HG03064 (cell line): ENCODE data around the gene MOK.

Experiments used
- ATAC-seq: cut with Tn5 transposase; IDR thresholded peaks from one replicate; pipeline ENCODE4 v1.9.1; 2021; ENCODE audit warnings: low read depth; ENCODE audit not compliant: unreplicated experiment

MOK gene

DNA sequence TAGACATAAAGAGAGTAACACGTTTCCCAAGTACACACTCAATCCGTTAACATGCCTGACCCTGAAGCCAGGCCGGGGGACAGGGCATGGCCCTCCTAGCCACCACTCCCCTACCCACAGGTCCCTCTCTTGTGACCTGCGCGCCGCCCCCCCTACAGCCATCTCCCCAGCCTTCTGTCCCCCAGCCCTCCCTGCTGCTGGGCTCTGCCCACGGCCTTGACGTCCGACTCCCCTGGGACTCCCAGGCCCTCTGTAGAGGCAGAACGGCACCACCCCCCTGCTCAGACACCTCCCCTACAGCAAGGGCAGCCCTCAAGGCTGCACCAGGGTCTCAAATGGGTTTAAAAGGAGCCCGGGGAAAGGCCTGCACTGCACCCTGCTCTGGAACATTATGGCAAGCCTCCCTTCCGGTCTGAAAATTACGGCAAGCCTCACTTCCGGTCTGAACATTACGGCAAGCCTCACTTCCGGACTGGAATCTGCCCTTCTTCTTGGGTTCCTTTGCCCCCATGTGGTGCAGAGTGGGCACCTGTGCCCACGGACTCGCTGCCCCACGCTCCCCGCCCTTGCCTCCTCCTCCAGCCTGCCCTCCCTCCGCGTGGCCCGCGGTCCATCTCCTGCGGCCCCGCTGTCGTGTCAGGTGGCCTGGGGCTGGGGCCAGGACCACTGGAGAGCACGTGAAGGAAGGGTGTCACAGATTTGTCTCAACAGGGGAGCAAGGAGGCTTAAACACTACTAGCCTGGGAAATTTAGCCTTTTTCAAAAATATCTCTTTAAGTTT is 77.6 kb downstream of the MOK start:
- no peak for ATAC-seq

DNA sequence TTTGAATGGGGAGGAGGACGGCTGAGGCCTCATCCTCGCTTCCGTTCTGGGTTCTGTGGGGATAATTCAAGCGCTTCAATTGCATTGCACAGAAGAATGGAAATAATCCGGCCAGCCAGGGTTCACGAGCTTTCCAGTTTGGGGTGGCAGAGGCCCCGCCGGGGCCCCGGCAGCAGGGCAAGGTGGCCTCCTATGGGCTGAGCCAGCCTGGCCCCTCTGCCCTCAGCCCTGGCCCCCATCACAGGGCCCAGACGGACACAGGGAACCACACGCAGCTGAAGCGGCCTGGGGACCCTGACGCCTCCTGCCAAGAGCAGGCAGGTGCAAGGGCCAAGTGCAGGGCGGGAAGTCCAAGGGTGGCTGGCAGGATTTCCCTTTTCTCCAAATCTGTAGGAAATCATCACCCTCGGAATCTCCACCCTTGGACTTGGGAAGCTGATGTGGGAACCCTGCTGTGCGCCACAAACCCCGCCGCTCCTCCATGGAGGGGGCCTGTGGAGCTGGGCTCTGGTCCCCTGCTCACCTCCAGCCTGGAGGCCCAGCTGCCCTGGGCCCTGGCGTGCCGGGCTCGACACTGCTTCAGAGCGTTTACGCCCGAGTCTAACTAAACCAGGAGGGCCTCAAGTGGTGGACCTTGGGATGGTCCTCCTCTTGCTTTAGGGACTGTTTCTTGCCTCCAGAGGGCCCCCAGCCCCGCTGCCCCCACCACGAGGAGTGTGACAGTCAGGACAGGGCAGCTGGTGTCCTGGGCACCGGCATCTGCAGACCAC is 78.4 kb downstream of the MOK start:
- no peak for ATAC-seq

DNA sequence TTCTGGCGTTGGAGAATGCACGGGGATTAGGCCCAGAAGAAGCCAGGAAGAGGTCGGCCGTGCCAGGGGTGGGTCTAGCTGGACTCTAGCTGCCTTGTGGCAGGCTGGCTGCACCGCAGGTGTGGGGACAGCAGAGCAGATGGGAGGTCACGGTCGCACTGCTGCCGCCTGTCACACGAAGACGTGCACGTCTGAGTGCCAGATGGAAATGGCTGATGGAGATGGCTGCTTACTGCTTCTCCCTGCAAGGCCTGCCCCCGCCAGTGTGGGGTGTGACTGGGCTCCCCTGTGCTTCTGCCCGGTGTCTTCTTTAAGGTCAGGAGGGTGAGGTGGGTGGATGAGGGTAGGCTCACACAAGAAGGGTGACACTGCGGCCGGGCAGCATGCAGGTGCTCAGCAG is 79.0 kb downstream of the MOK start:
- no peak for ATAC-seq

DNA sequence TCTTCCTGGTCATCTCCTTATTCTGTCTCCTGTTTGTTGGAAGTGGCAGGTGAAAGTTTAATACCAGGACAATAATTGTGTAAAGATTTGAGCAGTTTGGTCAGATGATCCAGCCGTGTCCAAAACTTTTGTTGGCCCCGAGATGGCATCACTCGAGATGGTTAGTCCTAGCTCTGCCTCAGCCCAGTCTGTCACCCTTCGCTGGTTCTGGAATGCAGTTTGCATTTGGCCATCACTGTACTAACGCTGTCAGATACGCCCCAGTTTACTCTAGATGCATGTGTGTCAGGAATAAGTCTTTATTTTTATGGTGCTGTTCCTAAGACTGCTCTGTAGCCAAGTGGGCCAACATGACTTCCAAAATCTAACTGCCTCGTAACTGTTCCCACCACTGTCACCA is 79.6 kb downstream of the MOK start:
- no peak for ATAC-seq

- no peak for ATAC-seq
These were observed 81.3 kb downstream of the MOK start for GRCh38 chr14:102223682-102224081.

DNA sequence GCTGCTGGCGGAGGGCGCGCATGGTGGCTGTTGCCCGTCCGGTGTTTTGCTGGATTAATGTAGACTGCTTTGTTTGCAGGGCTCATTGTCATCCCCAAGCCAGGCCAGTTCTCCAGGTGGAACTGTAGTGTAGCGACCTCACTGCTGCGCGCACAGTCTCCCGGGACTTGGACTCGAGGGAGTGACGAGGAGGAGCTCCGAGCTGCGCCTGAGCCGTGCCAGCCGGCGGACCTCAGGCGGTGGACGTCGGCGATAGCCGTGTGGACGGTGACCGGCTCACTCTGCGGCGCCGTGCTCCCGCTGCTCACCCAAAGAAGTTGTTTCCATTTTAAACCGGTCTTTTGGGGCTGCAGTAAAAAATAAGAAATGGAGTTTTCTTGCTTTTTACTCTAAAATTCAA is 82.2 kb downstream of the MOK start:
- ATAC-seq = no peak

DNA sequence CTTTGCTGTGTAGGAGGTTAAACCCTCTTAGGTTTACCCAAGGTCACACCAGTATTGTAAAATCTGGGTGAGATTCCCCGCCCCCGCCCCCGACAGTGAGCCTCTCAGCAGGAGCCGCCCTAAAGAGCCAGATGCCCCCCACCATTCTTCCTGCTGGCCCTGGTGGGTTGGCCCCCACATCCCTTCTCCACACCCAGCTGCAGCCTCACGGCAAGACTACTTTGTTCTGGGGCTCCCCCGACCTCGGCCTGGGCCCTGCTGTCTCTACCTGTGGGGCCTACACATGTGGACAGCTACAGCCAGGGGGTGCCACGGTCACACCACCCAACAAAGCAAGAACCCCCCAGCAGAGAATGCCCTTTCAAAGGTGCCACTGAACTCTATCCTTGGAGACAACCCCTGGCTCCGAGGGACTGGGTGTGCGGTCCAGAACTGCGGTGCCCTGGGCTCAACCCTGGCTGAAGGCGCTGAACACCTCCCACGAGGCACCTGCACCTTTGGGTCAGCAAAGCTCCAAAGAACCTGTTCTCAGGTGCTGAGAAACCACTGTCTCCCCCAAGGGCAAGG is 82.9 kb downstream of the MOK start:
- ATAC-seq = no peak

GRCh38 chr14:102221026-102221425 is 83.9 kb downstream of the MOK start:
- no peak for ATAC-seq

DNA sequence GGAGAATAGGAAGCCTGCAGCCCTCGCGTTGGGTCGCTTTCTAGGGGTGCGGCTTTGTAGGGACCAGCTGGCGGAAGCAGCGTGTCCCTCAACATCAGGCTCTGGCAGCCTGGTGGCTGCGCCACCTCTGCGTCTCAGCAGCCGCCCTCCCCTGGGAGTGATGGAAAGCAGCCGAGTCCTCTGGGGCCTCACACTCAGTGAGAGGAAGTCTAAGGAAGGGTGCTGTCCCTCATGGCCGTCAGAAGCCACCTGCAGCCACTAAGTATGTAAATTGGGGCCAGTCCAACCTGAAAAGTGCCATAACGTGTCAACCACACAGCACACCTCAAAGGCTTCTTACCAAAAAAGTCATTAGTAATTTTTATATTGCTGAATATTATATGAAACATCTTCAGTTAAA is 84.9 kb downstream of the MOK start:
- peak; percentile 86 for ATAC-seq

DNA sequence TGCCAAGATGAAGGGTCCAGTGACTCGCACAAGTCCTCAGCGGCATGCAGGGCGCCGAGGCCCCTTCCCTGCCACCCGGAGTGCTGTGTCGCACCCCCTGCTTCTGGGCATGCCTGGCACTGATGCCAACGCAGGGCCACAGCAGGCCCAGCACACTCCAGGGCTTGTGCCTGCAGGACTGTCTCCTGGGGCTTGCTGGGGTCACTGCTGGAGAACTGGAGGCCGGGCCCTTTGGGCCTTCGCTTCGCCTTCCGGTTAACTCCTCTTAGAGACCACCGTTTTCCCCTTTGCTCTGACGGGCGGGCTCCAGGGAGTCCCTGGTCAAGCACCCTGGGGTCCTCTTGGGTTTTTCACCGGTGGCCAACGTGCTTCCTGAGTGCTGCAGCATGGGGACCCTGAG is 85.6 kb downstream of the MOK start:
- no peak for ATAC-seq

DNA sequence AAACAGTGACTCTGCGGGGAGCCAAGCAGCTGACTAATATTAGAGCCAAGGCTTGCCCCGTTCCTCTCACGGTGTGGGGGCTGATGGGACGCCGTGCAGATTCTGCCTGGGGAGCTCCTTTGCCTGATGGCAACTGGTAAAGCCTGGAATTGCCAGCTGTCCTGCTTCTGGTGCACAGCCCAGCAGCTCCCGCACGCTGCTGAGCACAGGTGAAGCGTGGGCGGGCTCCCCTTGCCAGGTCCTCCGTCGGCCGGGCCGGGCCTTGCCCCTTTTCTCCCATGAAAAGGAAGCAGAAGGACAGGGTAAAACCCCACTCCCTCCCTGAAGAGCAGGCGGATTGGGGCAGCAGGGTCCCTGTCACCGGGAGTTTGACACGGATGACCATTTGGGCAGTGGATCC is 86.3 kb downstream of the MOK start:
- no peak for ATAC-seq

GRCh38 chr14:102217987-102218421 is 87.0 kb downstream of the MOK start:
- ATAC-seq = no peak

DNA sequence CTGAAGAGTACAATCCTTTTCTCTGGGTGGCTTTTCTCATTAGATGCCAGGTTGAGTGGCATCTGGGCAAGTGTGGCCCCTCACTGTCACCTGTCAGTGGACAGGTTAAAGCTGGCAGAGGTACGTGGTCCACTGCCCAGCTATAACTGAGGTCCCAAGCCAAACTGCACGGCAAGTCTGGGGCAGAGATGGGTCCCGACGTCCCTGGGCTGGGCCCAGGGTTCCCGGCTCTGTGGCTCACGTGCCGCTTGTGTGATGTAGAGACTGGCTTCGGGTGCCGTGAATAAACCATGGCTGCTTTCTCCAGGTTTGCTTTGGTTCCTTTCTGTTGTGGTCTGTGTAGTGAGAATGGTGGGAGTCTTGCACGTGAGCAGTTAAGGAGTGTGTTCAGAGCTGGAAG is 87.6 kb downstream of the MOK start:
- ATAC-seq = no peak

- no peak for ATAC-seq
These were observed 89.3 kb downstream of the MOK start for GRCh38 chr14:102215576-102216250.

GRCh38 chr14:102215071-102215470 is 89.9 kb downstream of the MOK start:
- no peak for ATAC-seq

- ATAC-seq = no peak
These were observed 90.8 kb downstream of the MOK start for GRCh38 chr14:102213984-102214658.

DNA sequence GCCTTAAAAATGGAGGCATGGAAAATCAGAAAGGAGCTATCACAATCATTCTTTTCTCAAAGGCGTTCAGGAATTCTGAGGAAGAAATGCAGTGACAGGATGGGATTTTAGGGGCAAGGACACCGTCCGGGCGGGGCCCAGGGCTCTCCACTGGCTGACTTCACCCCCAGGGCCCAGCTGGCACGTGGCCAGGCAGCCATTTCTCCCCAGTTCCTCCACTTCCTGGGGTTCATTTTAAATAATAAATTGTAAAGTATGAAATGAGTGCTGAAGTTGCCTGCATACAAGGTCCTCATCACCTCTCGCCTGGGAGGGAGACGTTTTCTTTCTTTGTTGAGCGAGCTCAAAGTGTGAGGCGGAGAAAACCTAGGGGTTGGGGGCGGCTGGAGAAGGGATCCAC is 91.5 kb downstream of the MOK start:
- ATAC-seq = no peak

GRCh38 chr14:102212845-102213244 is 92.1 kb downstream of the MOK start:
- ATAC-seq = no peak

DNA sequence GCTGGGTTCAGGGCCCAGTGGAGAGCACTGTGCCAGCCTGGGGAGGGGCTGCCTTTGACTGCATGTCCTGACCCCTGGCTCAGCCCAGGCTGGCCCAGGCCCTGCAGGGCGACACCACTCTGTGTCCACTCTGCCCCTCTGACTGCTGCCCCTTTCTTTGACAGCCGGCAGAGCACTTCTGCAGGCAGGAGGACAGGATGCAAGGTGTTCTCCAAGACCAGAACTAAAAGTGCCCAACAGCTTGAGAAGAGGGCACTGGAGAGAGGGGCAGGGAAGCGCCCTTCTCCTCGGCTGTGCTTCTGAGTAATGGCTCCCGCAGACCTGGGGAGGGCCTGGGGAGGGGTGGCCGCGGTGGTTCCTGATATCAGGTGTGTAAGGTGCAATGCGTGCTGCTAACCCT is 92.6 kb downstream of the MOK start:
- ATAC-seq = no peak

- ATAC-seq = no peak
These were observed 93.7 kb downstream of the MOK start for GRCh38 chr14:102211240-102211639.
